OCI-LY3 (cell line): ENCODE data around the gene EIF2A.

Experiments
- CTCF ChIP-seq: fragments of 200-600, 300-600 bp; sonication (generic); IDR thresholded peaks from 2 replicates; pipeline ENCODE4 v1.5.1; 2014; ENCODE audit warnings: antibody characterized with exemption, low read length, low read depth
- EZH2phosphoT487 ChIP-seq: fragments of 200-600 bp; shearing (Covaris generic); IDR thresholded peaks from 2 replicates; pipeline ENCODE4 v1.6.1; 2018; ENCODE audit warnings: antibody characterized with exemption, mixed run types, low read depth

GRCh38 chr3:150635076-150635475 lies 88.5 kb downstream of the EIF2A start:
- TF ChIP-seq CTCF (no peak), EZH2phosphoT487 (no peak)
